DOHH2 (cell line): ENCODE data around the gene SAMD4B.

Source experiments
- CTCF ChIP-seq: fragments of 200-600 bp; sonication (generic); IDR thresholded peaks from one replicate; pipeline ENCODE4 v1.5.1; 2014; ENCODE audit warnings: antibody characterized with exemption, mild to moderate bottlenecking, low read depth, low read length; ENCODE audit not compliant: poor library complexity, severe bottlenecking
- EZH2phosphoT487 ChIP-seq: fragments of 200-600 bp; sonication (generic); IDR thresholded peaks from 2 replicates; pipeline ENCODE4 v1.6.1; 2017; ENCODE audit warnings: borderline replicate concordance, mild to moderate bottlenecking, antibody characterized with exemption, low read length, moderate library complexity, mixed read lengths

GRCh38 chr19:39427707-39428106, 85.5 kb downstream of the SAMD4B start:
- TF ChIP-seq CTCF: no peak
- TF ChIP-seq EZH2phosphoT487: no peak
